Activated CD8-positive, alpha-beta memory T cell treated with anti-CD3 and anti-CD28 coated beads, Interleukin-2, amount 50 U/mL, for 24 hours (primary cell): Measurements from ENCODE around the gene ALDH3B2.
"Not testable (repeated sequence)": the region's sequence is repeated elsewhere in the genome, so short reads cannot be mapped to it uniquely, and the experiment has no call there.

Experiments used
- DNase-seq: peaks from one replicate; pipeline ENCODE4 v3.0.0-alpha.2; 2020; ENCODE audit errors: extremely low read depth

Gene ALDH3B2

GRCh38 chr11:67662142-67662834 lies 12.1 kb downstream of the ALDH3B2 start:
- no peak for DNase-seq

GRCh38 chr11:67660752-67661151 lies 13.7 kb downstream of the ALDH3B2 start:
- DNase-seq: not testable (repeated sequence)

GRCh38 chr11:67659651-67660165 lies 14.7 kb downstream of the ALDH3B2 start:
- DNase-seq: not testable (repeated sequence)

- DNase-seq: no peak
Measured at GRCh38 chr11:67657300-67657699, 17.1 kb downstream of the ALDH3B2 start.

GRCh38 chr11:67656278-67656922 lies 18.0 kb downstream of the ALDH3B2 start:
- DNase-seq: no peak

- DNase-seq: no peak
Measured at GRCh38 chr11:67654225-67654624, 20.2 kb downstream of the ALDH3B2 start.

- DNase-seq: no peak
Measured at GRCh38 chr11:67652965-67653845, 21.2 kb downstream of the ALDH3B2 start.

GRCh38 chr11:67651976-67652781 lies 22.2 kb downstream of the ALDH3B2 start:
- DNase-seq: no peak

- DNase-seq: no peak
Measured at GRCh38 chr11:67649634-67650510, 24.6 kb downstream of the ALDH3B2 start.

- DNase-seq: no peak
Measured at GRCh38 chr11:67648796-67649613, 25.4 kb downstream of the ALDH3B2 start.

GRCh38 chr11:67648140-67648795 lies 26.2 kb downstream of the ALDH3B2 start:
- DNase-seq: no peak

- DNase-seq: no peak
Measured at GRCh38 chr11:67647471-67647870, 27.0 kb downstream of the ALDH3B2 start.

- no peak for DNase-seq
Measured at GRCh38 chr11:67646535-67647336, 27.7 kb downstream of the ALDH3B2 start.

GRCh38 chr11:67645521-67646461 lies 28.6 kb downstream of the ALDH3B2 start:
- no peak for DNase-seq

GRCh38 chr11:67644472-67645418 lies 29.7 kb downstream of the ALDH3B2 start:
- DNase-seq: no peak

GRCh38 chr11:67644042-67644441 lies 30.4 kb downstream of the ALDH3B2 start:
- no peak for DNase-seq
